NCI-H2107 (cell line): Measurements from ENCODE around the gene HASPIN.

ENCODE experiments used
- DNase-seq: peaks from one replicate; lab custom pipeline; 2025; lab: John Stamatoyannopoulos, UW

HASPIN gene

GRCh38 chr17:3723556-3724377 lies at the start of gene HASPIN:
Gene HASPIN (plus strand): TSS chr17:3723903. CDS start chr17:3723936, 33 bp downstream.
- peak; percentile 71 for DNase-seq

GRCh38 chr17:3675886-3676285 lies 47.8 kb upstream of the HASPIN start:
- no peak for DNase-seq

GRCh38 chr17:3678095-3678820 lies 45.4 kb upstream of the HASPIN start:
- DNase-seq = no peak

- DNase-seq = no peak
Measured at GRCh38 chr17:3678821-3679530, 44.7 kb upstream of the HASPIN start.

- DNase-seq = no peak
Measured at GRCh38 chr17:3679531-3680126, 44.1 kb upstream of the HASPIN start.

GRCh38 chr17:3681057-3681456 lies 42.6 kb upstream of the HASPIN start:
- no peak for DNase-seq

GRCh38 chr17:3681565-3681964 lies 42.1 kb upstream of the HASPIN start:
- DNase-seq = no peak

- no peak for DNase-seq
Measured at GRCh38 chr17:3682033-3682432, 41.7 kb upstream of the HASPIN start.

GRCh38 chr17:3683054-3683511 lies 40.6 kb upstream of the HASPIN start:
- DNase-seq = no peak

GRCh38 chr17:3685174-3685573 lies 38.5 kb upstream of the HASPIN start:
- DNase-seq = no peak

GRCh38 chr17:3688027-3688553 lies 35.6 kb upstream of the HASPIN start:
- no peak for DNase-seq

GRCh38 chr17:3688852-3689261 lies 34.8 kb upstream of the HASPIN start:
- DNase-seq = no peak

GRCh38 chr17:3689262-3690093 lies 34.2 kb upstream of the HASPIN start:
- DNase-seq = no peak

GRCh38 chr17:3690094-3690715 lies 33.5 kb upstream of the HASPIN start:
- DNase-seq = no peak

GRCh38 chr17:3691617-3692067 lies 32.1 kb upstream of the HASPIN start:
- no peak for DNase-seq

- DNase-seq = no peak
Measured at GRCh38 chr17:3692346-3692745, 31.4 kb upstream of the HASPIN start.

GRCh38 chr17:3693141-3693540 lies 30.6 kb upstream of the HASPIN start:
- DNase-seq = no peak

- no peak for DNase-seq
Measured at GRCh38 chr17:3693829-3694231, 29.9 kb upstream of the HASPIN start.

- no peak for DNase-seq
Measured at GRCh38 chr17:3695129-3695722, 28.5 kb upstream of the HASPIN start.
